HG02981 (cell line): ENCODE results near the gene SVIL.
"Not testable (repeated sequence)": the region's sequence is repeated elsewhere in the genome, so short reads cannot be mapped to it uniquely, and the experiment has no call there.

Source experiments
- ATAC-seq: cut with Tn5 transposase; IDR thresholded peaks from one replicate; pipeline ENCODE4 v1.9.1; 2021; ENCODE audit warnings: mild to moderate bottlenecking, moderate library complexity; ENCODE audit not compliant: unreplicated experiment

Gene SVIL

DNA sequence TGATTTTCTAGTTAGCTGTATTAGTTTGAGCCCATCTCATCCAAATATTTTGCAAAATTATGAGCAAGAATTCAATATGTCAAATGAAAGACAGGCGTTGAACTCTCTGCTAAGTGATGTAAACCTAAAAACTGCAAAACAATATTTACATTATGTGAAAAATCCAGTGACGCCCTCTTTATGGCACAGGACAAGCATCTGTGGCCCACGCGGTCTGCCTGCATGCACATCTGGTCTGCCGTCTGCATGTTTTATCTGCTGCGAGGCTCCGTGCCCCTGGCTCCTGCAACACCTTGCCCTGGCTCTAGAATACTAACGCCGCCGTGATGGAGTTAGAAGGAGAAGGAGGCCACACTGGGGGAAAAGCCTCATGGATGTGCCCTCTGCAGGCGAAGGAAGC is 142.0 kb downstream of the SVIL start:
- no peak for ATAC-seq

DNA sequence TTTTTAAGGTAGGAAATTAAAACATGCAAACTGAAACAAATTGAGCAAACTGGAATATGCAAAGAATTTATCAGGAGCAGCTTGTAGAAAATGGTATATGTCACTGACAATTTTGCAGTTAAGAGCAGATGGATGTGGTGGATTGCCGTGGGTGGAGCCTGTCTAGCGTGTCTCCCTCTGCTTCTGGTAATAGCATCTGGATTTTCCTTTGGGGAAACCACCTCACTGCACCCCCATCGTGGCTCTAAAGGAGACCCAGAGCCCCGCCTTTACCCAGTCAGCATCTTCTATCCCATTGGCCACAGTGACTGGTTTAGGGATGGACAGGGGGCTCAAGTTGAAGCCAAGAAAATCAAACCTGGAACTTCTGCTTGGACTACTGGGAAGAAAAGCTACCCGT is 142.9 kb downstream of the SVIL start:
- ATAC-seq: no peak

DNA sequence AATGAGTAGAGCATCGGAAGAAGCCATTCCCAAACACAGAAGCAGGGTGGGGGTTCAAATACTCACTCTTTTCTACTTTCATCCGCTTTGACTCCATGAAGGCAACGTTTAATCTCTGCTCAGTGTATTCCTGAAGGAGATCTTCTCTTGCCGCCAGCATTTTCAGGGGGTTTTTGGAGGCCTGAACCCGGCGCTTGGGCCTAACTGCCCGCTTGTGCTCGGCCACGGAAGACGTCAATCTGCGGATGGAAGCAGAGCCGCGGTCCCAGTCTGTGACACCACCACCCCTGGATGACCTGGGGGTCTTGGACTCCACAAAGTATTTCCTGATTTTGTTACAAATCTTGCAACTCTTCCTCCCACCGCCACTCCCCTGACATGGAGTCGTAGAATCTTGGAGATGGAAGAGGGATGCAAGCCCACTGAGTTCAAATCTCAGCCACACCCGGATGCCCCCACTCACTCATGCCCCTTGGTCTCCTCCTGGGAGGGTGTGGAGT is 143.9 kb downstream of the SVIL start:
- not testable (repeated sequence) for ATAC-seq

DNA sequence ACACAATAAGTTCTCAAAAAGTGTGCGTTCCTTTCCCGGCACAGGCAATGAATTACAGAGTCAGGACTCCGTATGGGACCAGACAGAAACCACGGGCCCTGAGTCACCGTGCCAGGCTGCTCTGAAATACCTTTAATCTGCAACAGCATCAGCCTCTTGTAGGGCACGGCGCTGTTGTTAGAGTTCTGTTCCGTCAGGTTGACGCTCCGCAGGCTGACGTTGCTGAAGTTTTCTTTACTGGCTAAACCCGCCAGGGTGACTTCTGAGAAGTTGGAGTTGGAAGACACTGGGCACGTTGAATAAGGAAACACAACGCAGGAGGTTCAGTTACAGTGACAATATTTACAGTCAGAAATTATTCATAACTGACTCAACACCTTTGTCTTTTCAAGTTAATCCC is 146.3 kb downstream of the SVIL start:
- ATAC-seq: not testable (repeated sequence)

DNA sequence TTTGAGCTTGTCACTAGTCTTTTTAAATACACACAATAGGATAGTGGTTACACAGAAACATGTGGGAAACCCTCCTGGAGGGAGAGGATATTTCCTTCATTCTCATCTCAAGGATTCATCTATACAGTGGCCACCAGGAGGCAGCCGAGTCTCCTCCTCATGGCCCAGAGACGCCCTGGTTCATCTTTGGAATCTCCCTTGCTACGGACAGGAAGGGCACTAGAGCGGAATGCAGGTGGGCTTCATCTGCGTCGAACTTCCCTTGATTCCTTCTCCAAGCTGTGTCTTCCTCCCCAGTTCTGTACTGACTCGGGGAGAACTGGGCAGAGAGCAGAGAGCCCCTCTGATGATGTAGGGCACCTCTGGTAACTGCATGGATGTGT is 146.9 kb downstream of the SVIL start:
- ATAC-seq: not testable (repeated sequence)

DNA sequence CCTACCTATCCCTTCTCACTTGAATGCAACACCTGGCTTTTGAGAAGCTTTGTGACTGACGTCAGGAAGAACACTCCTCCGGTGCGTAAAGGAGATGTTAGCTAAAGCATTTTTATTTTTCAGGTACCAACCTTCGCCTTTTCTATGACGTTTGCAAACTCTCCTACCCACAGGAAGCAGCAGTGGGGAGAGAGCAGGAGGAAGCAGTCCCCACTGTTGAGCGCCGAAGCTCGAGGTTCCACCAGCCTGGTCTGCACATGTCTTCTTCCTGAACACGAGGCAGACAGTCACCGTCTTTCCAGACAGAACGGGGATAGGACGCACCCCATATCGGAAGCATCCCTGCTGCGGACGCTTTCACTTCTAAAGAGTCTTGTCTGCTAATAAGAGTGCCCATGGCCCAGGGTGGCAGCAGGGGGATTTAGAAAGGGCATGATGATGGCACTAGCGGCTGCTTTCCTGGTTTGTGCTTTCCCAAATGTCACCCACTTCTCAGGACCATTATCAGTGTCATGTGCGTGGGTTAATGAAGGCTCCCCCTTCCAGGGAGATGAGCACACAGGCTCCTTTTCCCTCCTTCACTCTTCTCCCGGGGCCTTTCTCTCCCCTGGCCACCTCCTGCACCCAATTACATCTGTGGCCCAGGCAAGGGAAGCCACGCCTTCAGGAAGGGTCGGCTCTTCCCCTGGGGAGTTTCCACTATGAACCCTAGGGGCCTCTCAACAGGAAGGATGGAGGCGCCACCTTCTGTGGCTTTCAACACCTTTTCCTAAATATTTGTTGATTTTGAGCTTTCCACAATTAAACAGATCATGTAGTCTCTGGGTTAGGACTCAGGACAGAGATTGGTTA is 147.5 kb downstream of the SVIL start:
- not testable (repeated sequence) for ATAC-seq

DNA sequence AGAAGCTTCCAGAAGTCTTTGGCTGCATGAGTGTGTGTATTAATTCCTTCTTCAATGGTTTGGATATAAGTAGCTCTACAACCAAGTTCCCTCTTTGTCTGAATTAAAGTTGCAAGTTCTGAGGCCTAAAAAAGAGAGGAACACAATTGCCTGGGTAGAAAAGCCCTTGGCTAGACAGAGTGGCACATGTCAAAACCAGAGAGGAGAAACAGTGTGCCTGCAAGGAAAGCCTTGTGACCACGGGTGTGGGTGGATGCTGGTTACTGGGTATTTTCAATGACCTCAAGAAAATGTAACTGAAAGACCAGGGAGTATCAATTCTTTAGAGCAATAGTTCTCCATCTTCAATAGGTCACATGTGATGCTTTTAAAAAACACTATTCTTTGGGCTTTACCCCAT is 148.3 kb downstream of the SVIL start:
- ATAC-seq: no peak

DNA sequence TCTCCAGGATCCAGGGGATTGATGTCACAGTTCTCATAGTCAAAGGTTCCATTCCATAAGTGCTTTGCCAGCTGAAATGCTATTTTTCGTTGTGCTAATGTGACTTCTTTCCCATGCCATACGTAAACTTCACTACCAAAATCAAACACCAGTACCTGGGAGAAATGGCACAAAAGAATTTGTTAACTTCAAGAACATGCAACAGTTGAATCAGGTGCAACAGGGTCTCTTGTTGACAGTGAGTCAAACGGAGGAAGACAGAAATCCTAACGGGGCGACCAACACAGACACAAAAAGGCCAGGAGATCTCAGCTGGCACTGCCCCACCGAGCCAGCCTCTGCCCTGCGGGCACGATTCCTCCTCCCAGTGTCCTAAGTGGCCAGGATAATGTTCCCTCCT is 150.1 kb downstream of the SVIL start:
- ATAC-seq: not testable (repeated sequence)

DNA sequence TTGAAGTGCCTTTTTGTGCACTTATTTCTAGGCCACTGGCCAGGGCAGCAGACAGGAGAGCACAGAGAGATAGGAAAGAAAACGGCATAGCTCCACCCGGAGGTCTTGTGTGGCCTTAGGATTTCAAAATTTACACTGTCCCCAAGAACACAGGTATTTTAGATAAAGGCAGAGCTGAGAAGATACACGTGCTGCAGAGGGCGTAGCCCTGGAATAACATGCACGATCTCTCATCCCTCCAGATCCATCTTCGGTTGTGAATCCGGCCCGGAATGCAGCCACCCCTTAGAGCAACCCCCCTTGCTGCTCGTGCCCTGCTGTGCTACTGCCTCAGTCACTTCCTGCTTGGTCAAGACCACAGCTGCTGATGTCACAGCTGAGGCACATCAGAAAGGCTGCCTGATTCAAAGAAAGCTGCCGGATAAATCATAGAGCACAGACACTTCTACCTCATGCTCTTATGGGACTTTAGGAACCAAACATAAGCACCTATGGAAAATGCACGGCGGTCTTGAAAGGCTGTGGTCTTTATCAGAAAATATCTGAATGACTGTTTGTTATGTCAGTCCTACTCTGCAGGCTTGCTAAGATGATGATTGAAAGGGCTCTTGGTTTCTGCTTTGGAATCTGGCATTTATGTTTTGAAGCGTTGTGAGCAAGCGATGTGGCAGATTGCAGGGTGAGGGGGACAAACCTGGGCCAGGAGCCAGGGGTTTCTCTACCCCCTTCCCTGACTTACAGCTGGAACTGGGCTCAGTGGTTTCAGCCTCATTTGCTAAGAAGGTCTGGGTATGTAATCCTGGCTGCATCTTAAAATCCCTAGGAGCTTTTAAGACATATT is 152.0 kb downstream of the SVIL start:
- no peak for ATAC-seq

DNA sequence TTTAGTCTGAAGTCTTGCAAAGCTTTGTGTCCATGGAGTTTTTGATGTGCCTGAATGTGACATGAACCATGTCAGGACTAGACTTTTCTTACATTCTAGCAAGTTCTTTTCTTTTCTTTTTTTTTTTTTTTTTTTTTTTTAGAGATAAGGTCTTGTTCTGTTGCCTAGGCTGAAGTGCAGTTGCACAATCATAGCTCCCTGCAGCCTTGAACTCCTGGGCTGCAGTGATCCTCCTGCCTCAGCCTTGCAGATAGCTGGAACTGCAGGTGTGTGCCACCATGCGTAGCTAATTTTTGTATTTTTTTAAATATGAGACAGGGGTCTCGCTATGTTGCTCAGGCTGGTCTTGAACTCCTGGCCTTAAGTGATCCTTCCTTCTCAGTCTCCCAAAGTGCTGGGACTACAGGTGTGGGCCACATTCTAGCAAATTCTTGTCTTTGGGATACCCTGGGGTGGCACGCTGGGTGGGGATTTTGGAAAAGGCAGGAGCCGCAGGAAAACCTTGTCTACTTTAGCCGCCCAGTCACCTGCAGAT is 152.8 kb downstream of the SVIL start:
- ATAC-seq: no peak

DNA sequence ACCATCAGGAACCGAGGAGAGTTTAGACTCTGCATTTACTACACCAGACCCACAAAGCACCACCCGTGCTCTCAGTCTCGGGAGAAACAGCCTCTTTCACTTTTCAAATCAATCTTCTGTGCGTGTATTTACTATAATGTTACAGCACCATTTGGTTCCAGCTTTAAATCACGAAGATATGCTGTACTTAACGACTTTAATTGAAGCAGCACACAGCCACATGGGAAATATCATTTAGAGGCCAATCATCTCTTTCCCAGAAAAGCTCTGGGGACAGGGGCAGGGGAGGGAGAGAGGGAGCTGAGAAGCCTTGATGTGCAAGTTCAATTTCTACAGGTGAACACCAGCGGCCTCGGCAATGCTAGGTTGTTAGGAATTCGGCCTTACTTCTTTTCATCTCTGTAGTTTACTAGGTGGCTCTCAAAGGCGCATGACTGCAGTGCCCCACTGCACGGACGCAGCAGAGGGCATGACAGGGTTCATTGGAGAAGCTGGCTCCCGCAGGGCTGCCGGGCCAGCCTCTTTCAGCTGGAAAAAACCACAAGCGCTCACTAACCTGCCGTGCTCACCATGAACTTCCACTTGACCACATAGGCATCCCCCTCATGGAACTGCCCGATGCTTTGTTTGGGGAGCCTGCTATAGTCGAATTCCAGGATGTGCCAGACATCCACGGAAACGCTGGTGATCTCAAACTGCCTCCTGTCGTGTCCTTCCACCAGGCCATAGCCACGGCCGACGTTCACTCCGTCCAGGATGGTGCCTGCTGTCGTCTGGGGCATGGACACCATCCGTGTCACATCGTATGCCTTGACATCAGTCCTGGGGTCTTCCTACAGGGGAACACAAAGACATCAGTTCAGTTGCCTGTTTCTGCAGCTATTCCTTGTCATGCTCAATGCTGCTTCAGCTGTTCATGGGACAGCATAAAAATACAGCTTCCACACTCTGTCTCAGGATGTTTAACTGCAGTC is 154.5 kb downstream of the SVIL start:
- no peak for ATAC-seq

DNA sequence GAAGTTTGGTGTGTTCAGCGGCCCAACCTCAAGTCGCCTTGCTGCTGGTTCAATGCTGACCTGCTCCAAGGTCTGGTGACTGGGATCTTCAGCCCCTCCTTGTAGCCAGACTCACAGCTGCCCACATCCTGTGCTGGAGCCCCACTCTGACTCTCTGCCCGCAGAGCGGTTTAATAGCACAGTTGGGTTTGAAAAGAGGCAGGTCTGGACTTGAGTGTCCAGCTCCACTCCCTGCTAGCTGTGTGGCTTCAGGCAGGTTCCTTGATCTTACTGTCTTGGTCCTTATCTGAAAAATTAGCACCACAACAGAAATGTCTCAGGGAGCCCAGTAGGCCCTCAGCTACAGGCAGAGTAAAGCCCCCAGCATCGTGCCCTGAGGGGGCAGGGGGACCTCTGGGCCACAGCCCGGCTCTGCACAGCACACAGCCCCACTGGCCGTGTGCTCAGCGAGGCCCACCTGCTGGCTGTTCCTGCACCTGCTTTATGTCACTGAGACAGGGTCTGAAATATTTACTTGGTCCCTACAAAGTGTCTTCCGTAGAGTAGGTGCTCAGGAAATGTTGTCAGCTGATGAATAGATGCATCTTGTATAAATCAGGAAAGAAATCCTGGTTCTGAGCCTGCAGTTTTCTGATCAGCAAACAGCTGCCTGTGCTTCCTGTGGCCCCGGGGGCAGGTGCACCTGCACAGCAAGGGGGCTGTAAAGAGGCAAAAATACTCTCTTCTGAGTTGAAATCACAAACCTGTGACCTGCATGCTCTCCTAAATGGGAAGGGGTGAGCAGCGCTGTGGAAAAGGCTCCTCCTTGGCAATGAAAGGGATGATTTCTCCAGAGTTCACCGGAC is 155.5 kb downstream of the SVIL start:
- no peak for ATAC-seq

DNA sequence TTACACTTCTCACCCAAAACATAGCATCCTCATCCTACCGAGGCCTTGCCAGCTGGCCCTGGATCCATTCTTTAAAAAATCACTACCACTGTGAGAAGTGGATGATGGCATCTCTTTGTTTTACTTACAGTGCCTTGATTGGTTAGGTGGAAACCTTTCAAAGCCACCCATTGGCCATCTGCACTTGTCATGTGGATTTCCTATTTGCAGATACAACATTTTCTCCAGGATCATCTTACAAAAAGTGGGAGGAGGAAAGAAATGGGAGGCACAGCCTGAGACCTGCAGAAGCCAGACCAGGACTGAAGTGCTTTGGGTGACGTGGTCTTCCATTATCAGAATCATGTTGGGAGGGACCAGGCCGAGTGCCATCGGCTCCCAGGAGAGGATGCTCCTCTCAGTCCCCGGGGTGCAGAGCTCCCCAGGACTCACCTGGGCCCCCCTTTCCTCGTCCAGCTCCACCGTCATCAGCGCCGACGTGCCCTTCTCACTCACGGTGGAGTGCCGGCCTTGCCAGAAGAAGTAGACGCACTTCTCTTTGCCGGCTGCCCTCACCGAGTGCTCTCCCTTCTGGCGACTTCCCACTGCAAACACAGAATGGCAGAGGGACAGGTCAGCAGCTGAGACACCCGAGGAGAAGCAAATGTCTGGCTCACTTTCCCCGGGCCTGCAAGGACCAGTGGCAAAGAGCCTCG is 161.2 kb downstream of the SVIL start:
- ATAC-seq: no peak

DNA sequence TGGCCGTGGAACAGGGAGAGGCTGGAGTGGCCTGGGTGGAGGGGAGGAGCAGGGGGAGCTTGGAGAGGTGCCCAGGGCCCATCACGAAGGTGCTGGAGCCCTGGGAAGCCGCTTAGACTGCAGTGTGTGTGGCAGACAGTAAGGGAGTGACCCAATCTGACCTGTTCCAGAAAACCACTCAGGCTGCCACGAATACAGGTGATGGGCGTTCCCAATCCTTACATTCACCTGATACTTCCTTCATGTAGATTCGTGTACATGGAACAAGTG is 161.7 kb downstream of the SVIL start:
- no peak for ATAC-seq

DNA sequence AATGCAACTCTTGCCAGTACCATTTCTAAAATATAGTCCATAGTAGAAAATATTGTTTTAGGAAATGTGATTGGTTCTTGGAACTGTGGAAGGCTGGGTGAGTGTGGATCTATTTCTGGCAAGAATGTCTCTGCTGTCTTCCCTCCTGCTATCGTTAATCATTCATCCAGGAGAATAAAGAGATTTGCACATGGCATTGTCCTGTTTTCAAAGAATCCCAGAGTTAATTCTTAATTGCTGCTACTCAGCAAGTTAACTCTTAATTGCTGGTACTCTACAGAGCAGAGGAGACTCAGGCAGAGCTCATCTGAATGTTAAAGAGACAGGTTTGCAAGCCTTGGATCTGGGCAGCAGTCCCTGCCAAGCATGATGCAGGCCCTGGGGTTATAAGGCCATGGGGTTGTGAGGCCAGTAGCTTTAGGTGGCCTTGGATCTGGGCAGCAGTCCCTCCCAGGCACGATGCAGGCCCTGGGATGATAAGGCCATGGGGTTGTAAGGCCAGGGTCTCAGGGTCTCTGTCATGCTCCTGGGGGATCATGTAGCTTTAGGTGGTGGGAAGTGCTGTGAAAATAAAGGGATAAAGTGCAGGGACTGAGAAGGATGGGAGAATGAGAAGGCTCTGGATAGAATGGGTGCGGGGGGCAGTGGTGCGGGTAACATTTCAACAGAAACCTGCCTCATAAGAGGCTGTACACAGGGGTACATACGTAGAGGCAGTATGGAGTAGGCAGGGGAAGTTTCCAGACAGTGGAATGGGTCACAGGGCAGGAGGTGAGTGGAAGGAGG is 162.3 kb downstream of the SVIL start:
- no peak for ATAC-seq

DNA sequence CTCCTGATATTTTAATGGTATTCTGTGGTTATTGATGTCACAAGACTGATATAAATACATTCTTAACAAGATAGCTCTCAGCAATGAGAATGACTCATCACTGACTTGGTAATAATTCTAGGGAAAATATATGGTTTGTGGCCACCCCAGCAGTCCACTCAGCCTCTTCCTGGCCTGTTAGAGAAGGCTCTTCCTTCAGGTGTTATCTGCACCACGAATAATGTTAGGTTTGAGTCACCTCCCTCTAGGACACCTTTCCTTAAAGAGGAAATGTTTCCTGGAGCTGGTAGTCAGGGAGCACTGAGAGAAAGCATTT is 163.3 kb downstream of the SVIL start:
- ATAC-seq: no peak

DNA sequence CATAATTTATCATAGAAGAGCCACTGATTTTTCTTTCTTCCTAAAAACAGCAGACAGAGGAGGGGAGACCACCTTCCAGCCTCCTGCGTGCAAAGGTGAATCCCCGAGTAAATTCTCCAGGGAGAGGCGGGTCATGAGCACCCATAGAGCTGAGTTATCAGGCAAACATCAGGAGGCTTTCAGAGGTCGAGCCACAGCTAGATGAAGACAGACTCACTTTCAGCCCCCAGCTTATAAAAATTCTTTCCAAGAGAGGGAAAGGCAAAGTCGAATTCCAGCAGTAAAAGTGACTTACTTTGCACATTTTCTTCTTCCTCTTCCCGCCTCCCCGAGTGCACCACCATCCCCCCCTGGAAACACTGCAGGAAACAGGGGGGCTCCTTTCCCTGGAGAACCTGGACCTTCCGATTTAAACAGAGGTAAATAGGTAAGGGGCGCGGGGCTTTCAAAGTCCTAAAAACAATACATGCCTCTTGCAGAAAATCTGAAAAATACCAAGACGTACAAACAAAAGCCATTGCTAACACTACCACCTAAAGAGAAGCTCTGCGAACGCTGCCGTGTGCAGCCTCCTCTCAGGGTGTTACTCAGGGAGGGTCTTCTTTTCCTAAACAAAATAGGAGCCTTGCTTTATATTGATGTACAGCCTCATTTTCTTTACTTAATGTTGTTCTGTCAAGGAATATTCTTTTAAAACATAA is 163.8 kb downstream of the SVIL start:
- ATAC-seq: no peak

DNA sequence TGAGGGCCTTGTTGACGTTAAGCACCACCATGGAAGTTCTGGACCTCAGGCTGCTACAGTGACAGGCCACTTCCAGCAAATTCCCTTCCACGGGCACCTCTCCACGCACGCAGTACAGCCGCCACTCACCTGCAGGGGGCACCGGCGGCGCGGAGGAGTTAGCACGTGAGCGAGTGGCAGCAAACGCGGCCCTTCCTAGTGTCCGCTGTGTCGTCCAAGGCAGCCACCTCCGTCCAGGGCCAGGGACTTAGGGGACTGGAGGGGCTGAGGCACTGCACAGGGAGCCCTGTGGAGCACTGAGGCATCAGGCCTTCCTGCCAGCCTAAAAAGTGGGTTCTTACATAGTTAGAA is 164.4 kb downstream of the SVIL start:
- ATAC-seq: no peak
